ENCODE measurements around the gene CAMK2N1.
A peak's percentile ranks its signal among the peaks of the same experiment; 100 is the strongest.

CAMK2N1 gene

GRCh38 chr1:20496241-20496661, 10.2 kb upstream of the CAMK2N1 start:
- peak in 1 of 2 donors; percentile 6 for DNase-seq

DNA sequence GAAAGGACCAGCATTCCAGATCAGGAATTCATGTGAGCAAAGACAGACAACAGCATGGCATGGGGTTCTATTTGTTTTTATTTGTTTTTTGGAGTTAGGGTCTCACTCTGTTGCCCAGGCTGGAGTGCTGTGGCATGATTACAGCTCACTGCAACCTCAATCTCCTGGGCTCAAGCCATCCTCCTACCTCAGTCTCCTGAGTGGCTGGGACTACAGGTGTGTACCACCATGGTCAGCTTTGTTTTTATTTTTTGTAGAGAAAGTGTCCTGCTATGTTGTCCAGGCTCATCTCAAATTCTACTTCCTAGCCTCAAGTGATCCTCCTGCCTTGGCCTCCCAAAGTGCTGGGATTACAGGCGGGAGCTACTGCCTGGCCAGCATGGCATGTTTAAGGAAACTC, 9.7 kb upstream of the CAMK2N1 start:
- no peak for DNase-seq

DNA sequence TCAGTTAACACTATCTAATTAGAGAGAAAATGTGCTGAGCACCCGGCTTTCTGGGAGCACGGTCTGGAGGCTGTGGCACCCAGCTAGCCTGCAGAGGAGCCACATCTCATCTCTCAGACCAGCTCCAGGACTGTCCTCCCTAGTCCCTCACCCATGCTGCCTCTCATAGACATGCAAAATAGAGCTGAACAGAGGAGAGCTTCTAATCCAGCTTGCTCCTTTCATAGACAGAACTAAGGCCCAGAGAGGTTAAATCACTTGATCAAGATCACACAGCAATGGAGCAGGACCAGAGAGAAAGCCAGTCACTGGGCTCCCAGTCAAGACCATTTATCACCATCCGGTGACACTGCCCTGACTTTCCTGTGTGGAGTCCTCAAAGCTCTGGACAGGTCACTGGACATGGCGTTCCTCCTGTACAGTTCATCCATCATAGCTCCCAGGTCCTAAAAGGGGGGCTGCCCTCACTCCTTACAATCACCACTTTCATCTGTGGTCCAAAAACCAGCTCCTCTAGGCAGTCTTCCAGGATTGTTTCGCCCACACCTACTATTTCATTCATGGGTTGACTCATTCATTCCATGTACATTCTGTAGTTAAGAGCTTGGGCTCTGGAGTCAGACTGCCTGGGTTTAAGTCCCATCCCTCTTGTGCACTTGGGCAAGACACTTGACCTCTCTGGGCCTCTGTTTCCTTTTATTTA, 8.8 kb upstream of the CAMK2N1 start:
- no peak for DNase-seq

- peak; percentile 62 to 84 for DNase-seq
These were observed 8.0 kb upstream of the CAMK2N1 start for GRCh38 chr1:20493839-20494608.

DNA sequence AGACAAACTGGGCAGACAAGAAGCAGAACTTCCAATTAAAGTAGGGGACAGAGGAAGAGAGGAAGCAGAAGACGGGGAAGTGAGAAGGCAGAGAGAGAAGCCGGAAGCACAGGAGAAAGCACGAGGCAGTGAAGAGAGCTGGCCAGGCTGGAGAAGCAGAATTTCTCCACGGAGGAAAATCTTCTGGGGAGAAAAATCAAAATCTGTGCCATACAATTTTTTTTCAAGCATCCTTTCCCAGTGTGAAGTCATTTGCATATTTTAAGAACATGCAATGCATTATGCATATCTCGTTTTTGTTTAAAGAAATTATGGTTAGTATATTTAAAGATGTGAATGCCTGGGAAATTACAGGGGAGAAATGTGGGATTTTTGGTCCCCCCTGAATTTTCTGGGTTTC, 7.3 kb upstream of the CAMK2N1 start:
- DNase-seq, result no peak

DNA sequence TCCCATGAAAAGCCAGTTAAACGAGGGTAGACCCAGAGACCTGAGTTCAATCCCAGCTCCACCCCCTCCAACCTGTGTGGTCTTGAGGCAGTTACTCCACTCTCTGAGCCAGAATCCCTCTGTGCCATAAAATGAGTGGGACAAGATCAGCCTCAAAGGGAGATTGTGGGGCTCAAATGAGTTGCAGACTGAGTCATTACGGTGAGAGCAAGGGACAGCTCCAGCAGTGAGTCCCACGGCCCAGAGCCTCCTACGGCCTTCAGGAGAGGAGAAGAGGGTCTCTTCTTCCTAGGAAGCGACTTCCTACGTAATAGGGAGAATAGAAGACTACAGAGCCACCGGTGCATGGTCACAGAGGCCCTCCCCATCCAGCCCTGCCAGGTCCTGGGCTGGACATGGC, 6.7 kb upstream of the CAMK2N1 start:
- DNase-seq, result no peak

GRCh38 chr1:20491866-20492265, 5.9 kb upstream of the CAMK2N1 start:
- DNase-seq, result no peak

DNA sequence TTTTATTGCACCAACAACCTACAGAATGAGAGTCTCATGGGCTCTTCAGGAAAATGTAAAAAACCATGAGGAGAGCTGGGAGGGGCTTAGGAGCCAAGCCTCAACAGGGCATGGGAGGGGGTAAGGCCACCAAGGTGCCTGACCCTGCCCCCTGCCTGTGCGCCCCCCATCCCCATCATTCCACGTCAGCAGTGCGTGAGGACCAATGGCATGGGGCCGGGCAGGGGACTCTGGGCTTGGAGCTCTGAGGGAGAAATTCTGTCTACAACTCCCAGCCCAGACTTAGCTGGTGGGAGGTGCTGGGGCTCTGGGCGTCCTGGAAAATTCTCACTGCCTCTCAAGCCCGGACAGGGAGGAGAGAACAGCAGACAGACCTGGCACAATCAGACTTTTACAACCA, 5.2 kb upstream of the CAMK2N1 start:
- DNase-seq, result no peak

- DNase-seq, result no peak
These were observed 1.2 kb upstream of the CAMK2N1 start for GRCh38 chr1:20487236-20487590.

DNA sequence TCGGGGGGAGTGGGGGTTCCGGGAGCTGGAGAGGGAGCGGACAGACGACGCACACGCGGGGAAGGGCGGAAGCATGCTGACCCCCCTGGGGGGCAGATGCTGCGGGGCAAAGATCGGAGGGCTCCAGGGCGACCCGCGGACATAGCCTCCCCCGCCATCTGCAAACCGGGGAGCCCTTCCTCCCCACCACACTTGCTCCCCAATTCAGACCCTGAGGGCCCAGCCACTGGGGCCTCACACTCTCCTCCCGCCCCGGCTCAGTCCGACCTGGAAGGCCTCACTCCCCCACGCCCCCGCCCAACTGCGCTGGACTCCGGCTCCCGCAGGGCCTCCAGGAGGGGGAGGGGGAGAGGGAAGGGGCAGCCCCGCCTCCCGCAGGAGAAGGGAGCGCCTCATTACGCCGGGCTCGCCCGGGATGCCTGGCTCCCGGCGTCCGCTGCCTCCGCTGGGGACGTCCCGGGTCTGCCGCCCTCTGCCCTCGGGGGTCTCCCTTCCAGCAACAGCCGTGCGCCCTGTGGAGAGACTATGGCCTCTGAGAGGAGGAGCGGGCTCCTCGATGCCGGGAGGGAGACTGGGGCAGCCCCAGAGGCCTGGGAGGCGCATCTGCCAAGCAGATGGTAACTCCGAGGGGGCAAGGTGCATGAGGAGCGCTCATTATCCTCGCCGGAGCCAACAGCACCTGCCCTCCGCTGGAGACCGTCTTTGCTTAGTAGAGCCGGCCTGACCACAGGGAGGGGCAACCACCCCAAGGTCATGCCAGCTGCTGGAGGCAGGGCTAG, 636 bp upstream of the CAMK2N1 start:
- peak in 1 of 2 donors; percentile 4 for DNase-seq

GRCh38 chr1:20484519-20485462, 1.2 kb downstream of the CAMK2N1 start:
- no peak for DNase-seq

GRCh38 chr1:20483833-20484518, 2.0 kb downstream of the CAMK2N1 start:
- DNase-seq, result no peak

DNA sequence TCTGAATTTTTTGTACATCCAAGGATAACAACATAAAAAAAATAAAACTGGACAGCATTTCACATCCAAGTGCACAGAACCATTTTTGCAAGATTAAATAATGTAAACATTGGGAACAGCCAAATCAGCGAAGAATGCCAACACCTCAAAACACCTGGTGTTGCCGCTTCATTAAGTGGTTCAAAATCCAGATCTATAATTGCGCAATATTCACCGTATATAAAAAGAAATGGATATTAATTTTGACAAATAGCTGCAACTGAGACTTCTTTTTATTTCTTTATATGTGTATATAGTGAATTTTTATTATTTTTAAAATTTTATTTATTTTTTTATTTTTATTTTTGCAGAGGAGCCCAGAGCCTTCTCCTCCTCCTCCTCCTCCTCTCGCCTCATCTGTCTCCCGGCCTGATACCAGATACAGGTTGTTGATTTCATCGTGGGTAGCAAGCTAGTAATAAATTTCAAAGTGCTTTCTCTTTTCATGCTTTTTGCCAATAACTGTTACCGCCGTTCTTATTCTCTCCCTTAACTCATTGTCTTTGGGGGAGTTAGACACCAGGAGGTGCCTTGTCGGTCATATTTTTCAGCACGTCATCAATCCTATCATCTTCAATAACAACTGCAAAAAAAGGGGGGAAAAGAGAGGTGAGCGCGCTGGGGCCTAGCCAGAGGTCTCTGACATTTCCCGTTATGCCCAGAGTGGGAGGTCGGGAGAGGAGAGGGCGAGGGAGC, 2.7 kb downstream of the CAMK2N1 start:
- no peak for DNase-seq

DNA sequence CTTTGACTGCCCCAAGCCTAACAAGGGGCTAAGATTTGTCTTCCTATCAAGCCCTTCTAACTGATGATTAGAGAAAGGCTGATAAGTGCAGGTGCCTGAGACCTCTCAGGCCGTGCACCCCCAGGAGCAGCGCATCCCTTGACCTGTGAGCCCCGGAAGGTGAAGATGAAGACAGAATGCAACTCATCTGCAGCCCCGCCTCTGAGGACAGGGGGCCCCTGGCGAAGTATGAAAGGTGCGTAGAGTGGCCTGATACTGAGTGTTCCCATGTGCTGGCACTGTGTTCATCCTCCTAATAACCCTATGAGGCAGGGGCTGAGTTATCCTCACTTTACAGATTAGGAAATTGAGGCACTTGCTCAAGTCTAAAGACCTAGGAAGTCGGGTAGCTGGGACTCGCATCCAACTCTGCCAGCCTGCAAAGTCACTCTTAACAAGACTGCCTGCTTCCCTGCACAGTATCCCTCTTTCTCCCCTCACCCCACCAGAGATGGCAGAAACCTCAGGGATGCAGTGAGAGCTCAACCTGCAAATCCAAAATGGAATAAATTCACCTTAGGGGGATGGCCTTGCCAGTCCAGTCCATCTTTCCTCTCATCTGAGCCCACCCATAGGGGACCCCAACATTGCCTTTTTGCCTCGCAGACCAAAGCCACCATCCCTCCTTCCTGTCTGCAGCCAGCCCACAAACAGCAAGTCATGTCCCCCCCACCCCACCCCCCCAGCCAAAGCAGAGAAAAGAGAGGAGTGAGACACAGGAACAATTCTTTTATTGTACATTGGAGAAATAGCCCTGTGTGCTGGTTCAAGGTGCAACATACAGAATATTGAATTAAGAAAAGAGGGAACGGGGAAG, 4.1 kb downstream of the CAMK2N1 start:
- DNase-seq, result no peak

DNA sequence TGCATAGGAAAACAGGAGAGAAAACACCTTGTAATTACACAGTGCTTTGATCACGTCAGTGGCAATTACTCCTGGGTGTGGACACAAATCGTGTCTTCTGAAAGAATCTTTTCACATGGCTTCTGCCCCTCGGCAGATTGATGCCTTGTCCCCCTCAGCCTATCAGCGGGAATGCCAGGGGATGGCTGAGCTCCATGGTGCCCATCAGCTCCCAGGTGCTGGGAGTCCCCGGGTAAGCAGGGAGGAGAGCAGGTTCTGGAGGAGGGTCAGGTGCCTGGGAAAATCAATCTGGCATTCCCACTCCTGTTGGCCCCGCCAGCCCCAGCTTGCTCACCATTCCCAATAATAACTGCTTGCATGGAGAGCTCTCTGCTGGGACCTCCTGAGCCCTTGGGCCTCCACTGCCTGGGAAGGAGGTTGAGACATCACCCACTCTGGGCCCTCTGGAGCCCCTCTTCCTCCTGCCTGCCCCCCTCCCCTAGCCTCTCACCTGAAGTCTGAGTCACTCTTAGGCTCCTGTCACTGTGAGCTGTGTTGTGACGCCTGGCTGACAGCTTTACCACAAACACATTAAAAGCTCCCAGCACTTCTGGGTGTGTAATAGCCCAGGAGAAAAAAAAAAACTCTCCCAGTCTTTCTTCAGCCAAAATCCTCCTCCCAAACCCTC, 4.9 kb downstream of the CAMK2N1 start:
- DNase-seq, result no peak

DNA sequence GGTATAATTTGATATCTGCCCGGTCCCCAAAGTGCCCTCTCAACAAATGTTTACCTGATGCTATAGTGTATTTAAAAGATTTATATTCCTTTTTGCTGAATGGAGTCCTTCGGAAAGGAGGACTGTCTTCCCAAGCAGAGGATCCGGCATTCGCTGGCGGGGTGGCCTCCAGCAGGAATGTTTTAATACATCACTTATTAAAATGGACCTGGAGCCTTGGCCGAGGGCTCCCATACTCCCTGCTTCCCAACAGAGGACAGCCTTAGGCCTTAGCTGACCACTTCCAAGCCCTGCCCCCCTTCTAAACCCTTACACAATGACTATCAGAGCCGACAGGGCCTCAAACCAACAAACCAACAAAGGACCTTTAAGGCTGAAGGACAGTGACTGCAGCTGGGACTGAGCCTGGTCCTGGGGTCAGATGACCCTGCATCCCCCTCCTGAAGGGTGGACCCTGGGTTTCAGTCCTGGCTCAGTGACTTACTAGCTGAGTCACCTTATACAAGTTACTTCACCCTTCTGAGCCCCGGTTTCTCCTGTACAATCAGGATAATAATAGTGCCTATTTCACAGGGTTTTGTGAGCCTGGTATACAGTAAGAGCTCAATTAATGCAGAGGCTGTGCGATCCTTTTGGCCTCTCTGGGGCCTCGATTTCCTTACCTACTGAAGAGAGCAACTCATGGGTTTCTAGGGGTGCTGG, 5.6 kb downstream of the CAMK2N1 start:
- no peak for DNase-seq

- DNase-seq, result no peak
These were observed 6.2 kb downstream of the CAMK2N1 start for GRCh38 chr1:20479840-20480239.

GRCh38 chr1:20478057-20478635, 7.9 kb downstream of the CAMK2N1 start:
- no peak for DNase-seq
